ENCODE data around the gene BACE1.
"Not testable (repeated sequence)": the region's sequence is repeated elsewhere in the genome, so short reads cannot be mapped to it uniquely, and the experiment has no call there.

The BACE1 gene

DNA sequence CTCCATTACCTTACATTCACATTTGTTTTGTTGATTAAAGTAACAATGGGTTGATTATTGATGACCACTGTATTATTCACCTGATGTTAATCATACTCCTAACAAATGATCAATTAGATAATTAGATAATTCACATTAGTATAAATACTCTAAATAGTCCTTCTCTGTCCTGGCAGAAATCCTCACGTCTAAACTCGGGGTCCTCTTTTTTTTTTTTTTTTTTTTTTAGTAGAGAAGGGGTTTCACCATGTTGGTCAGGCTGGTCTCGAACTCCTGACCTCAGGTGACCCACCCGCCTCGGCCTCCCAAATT, 11.2 kb upstream of the BACE1 start:
- not testable (repeated sequence) for H3K27me3 Mint-ChIP-seq; H3K27ac Mint-ChIP-seq (ENCODE audit: low read depth); H3K36me3 Mint-ChIP-seq (ENCODE audit: insufficient read depth); H3K9me3 Mint-ChIP-seq; ATAC-seq (replicated peaks; ENCODE audit: extremely low read depth, poor library complexity, severe bottlenecking); H3K4me3 Mint-ChIP-seq; DNase-seq (ENCODE audit: low spot score in 2 of 2)
- peaks cover 17% of the 10 kb centered on the region for H3K4me1 Mint-ChIP-seq

GRCh38 chr11:117319214-117319840, 3.3 kb upstream of the BACE1 start:
- Mint-ChIP-seq H3K4me3 (no peak overlapping the region), H3K9me3 (no peaks in the 10 kb centered on the region), H3K36me3 (ENCODE audit: insufficient read depth) (no peaks in the 10 kb centered on the region), H3K27ac (ENCODE audit: low read depth) (no peak overlapping the region), H3K27me3 (peaks cover 33% of the 10 kb centered on the region), H3K4me1 (peaks cover 10% of the 10 kb centered on the region)
- DNase-seq (ENCODE audit: low spot score in 2 of 2) (no peak), ATAC-seq (replicated peaks; ENCODE audit: extremely low read depth, poor library complexity, severe bottlenecking) (no peak)

DNA sequence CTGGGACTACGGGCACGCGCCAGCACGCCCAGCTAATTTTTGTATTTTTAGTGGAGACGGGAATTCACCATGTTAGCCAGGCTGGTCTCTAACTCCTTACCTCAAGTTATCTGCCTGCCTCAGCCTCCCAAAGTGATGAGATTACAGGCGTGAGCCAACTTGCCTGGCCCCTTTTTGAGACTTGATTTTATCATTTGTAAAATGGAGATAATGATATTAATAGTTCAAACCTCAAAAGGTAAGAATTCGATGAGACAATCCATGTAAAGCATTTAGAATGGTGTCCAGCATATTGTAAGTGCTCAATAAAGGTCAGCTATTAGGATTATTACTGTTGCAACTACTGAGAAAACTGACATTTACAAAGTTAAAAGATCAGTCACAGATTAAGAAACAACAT, 2.7 kb upstream of the BACE1 start:
- Mint-ChIP-seq H3K36me3 (ENCODE audit: insufficient read depth) (peaks cover under 1% of the 10 kb centered on the region), H3K4me3 (no peak overlapping the region), H3K27ac (ENCODE audit: low read depth) (no peak overlapping the region), H3K9me3 (no peaks in the 10 kb centered on the region), H3K27me3 (peaks cover 39% of the 10 kb centered on the region), H3K4me1 (peaks cover 12% of the 10 kb centered on the region)
- DNase-seq (ENCODE audit: low spot score in 2 of 2) (no peak), ATAC-seq (replicated peaks; ENCODE audit: extremely low read depth, poor library complexity, severe bottlenecking) (no peak)

DNA sequence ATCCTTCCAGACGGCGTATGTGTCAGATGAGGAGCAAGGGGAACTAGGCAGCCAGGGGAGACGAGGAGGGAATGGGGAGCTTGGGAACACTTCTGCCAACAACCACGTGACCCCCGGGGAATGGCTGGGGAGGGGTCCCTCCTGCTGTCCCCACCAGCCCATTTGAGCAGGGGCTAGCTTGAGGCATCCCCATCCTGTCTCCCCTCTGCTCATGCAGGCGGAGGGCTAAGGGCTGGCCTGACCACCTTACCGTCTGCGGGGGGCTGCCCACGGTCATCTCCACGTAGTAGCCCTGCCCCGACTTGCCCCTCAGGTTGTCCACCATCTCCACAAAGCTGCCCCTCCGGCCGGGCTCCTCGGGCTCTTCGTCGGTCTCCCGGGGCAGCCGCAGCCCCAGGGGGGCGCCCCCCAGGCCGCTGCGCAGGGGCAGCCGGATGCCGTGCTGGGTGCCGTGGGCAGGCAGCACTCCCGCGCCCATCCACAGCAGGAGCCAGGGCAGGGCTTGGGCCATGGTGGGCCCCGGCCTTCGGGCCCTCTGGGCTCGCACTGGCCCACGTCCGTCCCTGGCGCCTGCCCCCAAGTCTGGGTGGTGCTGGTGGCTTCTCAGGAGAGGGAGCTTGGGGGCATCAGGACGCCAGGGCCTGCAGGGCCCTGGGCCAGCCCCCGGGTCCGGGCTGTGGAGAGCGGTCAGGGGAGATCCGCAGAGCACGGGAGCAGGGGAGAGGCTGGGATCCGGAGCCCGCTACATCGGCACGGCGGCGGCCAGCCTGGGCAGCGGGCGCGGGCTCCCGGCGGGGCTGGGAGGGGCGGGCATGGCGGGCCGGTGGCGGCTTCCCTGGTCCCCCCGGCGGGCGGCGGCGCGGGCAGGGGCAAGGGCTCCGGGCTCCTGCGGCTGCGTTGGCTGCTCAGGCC, 515 bp downstream of the BACE1 start:
- peak overlapping the region; percentile 62 for H3K4me3 Mint-ChIP-seq
- ATAC-seq (replicated peaks; ENCODE audit: extremely low read depth, poor library complexity, severe bottlenecking) (peak; percentile 64), DNase-seq (ENCODE audit: low spot score in 2 of 2) (no peak)
- peaks cover 57% of the 10 kb centered on the region for H3K27me3 Mint-ChIP-seq
- peaks cover 12% of the 10 kb centered on the region for H3K4me1 Mint-ChIP-seq
- H3K36me3 Mint-ChIP-seq (ENCODE audit: insufficient read depth): peaks cover 2% of the 10 kb centered on the region
- H3K9me3 Mint-ChIP-seq: no peaks in the 10 kb centered on the region
- no peak overlapping the region for H3K27ac Mint-ChIP-seq (ENCODE audit: low read depth)

- Mint-ChIP-seq H3K27ac (ENCODE audit: low read depth) (no peak overlapping the region), H3K9me3 (no peaks in the 10 kb centered on the region), H3K27me3 (peaks cover 57% of the 10 kb centered on the region), H3K4me1 (peaks cover 12% of the 10 kb centered on the region), H3K4me3 (peak overlapping the region; percentile 62), H3K36me3 (ENCODE audit: insufficient read depth) (peaks cover 2% of the 10 kb centered on the region)
- no peak for DNase-seq (ENCODE audit: low spot score in 2 of 2)
- no peak for ATAC-seq (replicated peaks; ENCODE audit: extremely low read depth, poor library complexity, severe bottlenecking)
Measured at GRCh38 chr11:117314840-117315239, 1.2 kb downstream of the BACE1 start.

DNA sequence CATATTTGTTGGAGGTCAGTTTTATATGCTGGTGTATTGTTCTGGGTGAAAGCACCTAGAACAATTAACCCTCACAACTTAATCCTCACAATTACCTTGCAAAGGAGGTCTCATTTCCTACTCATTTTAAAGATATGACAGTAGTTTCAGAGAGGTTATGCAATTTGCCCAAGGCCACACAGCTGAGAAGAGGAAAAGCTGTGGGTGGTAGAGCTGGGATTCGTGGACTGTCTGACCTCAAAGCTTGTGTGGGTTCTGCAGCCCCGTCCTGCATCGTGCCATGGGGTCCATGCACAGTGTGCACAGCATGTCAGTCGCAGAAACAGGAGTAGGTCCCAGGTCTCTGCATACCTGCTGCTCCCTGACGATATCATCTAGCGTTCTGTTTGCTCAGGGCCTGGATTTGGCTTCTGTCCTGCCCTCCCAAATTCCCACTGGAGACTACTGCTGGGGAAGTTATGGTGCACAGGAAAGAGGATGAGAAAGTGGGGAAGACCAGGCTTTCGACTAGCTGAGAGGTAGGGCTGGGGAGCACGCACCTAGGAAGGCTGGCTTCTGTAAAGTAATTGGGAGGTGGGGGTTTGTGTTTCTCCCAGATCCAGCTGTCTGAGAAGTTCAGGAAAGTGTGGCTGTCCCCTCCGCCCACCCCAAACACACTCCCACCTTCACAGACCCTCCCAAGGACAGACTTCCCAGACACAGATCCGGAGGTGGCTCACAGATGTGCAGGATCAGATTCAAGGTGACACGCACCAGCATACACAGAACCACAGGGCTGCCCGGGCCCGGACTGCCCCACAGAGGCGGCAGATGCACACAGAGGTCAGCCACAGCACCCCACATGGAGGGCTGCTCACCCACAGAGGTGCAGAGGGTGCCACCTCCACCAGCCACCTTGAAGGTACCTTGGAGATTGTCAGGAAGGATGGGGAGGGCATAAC, 2.0 kb downstream of the BACE1 start:
- peaks cover 12% of the 10 kb centered on the region for H3K4me1 Mint-ChIP-seq
- H3K27me3 Mint-ChIP-seq: peaks cover 63% of the 10 kb centered on the region
- no peak for ATAC-seq (replicated peaks; ENCODE audit: extremely low read depth, poor library complexity, severe bottlenecking)
- H3K4me3 Mint-ChIP-seq: peak overlapping the region; percentile 62
- H3K9me3 Mint-ChIP-seq: no peaks in the 10 kb centered on the region
- H3K36me3 Mint-ChIP-seq (ENCODE audit: insufficient read depth): peaks cover 2% of the 10 kb centered on the region
- DNase-seq (ENCODE audit: low spot score in 2 of 2): no peak
- no peak overlapping the region for H3K27ac Mint-ChIP-seq (ENCODE audit: low read depth)

DNA sequence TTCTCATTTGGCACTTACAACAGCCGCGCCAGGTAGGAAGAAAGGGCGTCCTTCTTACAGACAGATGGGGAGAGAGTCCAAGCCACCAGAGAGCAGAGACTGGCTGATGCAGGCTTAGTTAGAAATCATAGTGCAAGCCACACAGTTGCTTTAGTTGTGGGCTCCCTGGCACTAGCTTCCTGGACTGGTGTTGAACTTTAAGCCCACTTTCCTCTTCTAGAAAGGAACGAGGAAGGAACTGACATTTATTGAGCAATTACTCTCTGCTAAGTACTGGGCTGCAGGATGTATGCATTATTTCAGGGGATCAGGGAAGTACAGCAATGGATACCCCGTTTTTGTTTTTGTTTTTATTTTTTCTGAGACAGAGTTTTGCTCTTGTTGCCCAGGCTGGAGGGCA, 3.0 kb downstream of the BACE1 start:
- peaks cover 72% of the 10 kb centered on the region for H3K27me3 Mint-ChIP-seq
- no peak overlapping the region for H3K4me3 Mint-ChIP-seq
- peaks cover 2% of the 10 kb centered on the region for H3K36me3 Mint-ChIP-seq (ENCODE audit: insufficient read depth)

GRCh38 chr11:117309310-117309709, 6.7 kb downstream of the BACE1 start:
- Mint-ChIP-seq H3K36me3 (ENCODE audit: insufficient read depth) (peaks cover 2% of the 10 kb centered on the region), H3K4me1 (peaks cover 2% of the 10 kb centered on the region), H3K27me3 (peaks cover 45% of the 10 kb centered on the region), H3K27ac (ENCODE audit: low read depth) (no peak overlapping the region), H3K9me3 (no peaks in the 10 kb centered on the region), H3K4me3 (no peak overlapping the region)
- ATAC-seq (replicated peaks; ENCODE audit: extremely low read depth, poor library complexity, severe bottlenecking) (no peak), DNase-seq (ENCODE audit: low spot score in 2 of 2) (no peak)

More for the DNA sequence above, 3.0 kb downstream of the BACE1 start:
- DNase-seq (ENCODE audit: low spot score in 2 of 2) (no peak), ATAC-seq (replicated peaks; ENCODE audit: extremely low read depth, poor library complexity, severe bottlenecking) (no peak)
- Mint-ChIP-seq H3K4me1 (peaks cover 12% of the 10 kb centered on the region), H3K9me3 (no peaks in the 10 kb centered on the region), H3K27ac (ENCODE audit: low read depth) (no peak overlapping the region)

DNA sequence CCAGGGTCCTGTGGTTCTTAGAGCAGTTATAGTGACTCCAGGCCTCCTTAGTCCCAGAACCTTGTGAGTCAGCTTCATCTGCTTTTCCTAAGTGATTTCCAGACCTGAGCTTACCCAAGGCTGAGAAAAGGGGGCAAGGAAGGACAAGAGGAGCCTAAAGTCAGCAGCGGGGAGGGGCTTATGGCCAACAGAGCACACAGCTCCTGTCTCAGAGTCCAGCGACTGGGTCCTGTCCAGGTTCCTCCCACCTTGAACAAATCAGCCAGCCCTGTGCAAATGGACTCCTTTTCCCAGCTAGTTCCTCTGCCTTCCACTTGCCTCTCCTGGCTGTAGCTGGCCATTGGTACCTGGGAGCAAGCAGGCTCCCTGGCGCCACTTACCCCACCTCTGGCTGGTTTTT, 10.9 kb downstream of the BACE1 start:
- no peaks in the 10 kb centered on the region for H3K9me3 Mint-ChIP-seq
- H3K27me3 Mint-ChIP-seq: peaks cover 32% of the 10 kb centered on the region
- H3K4me3 Mint-ChIP-seq: no peak overlapping the region
- H3K4me1 Mint-ChIP-seq: peaks cover 4% of the 10 kb centered on the region
- no peak overlapping the region for H3K27ac Mint-ChIP-seq (ENCODE audit: low read depth)
- DNase-seq (ENCODE audit: low spot score in 2 of 2) (no peak), ATAC-seq (replicated peaks; ENCODE audit: extremely low read depth, poor library complexity, severe bottlenecking) (no peak)
- no peaks in the 10 kb centered on the region for H3K36me3 Mint-ChIP-seq (ENCODE audit: insufficient read depth)

GRCh38 chr11:117303646-117304315, 12.3 kb downstream of the BACE1 start:
- H3K27me3 Mint-ChIP-seq: peaks cover 23% of the 10 kb centered on the region
- H3K27ac Mint-ChIP-seq (ENCODE audit: low read depth): no peak overlapping the region
- DNase-seq (ENCODE audit: low spot score in 2 of 2) (no peak), ATAC-seq (replicated peaks; ENCODE audit: extremely low read depth, poor library complexity, severe bottlenecking) (no peak)
- H3K4me1 Mint-ChIP-seq: peaks cover 4% of the 10 kb centered on the region
- H3K36me3 Mint-ChIP-seq (ENCODE audit: insufficient read depth): no peaks in the 10 kb centered on the region
- no peak overlapping the region for H3K4me3 Mint-ChIP-seq
- no peaks in the 10 kb centered on the region for H3K9me3 Mint-ChIP-seq

DNA sequence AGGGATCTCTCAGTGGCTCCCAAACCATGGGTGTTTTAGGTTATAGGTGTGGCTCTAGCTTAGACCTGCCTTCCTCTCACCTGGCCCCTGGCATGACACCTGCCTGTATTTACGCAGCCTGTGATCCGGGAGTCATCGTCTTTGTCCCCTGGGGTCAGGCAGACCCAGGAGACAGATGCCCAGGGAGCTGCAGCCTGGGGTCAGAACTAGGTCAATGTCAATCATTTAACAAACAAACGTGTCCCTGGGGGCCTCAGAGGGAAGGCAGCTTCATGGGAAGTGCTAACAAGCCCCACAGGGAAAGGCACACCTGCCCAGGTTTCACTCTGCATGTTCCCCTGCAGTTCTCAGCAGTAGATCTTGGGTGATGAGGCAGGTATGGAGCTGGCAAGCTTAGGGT, 13.0 kb downstream of the BACE1 start:
- DNase-seq (ENCODE audit: low spot score in 2 of 2) (no peak), ATAC-seq (replicated peaks; ENCODE audit: extremely low read depth, poor library complexity, severe bottlenecking) (no peak)
- Mint-ChIP-seq H3K9me3 (no peaks in the 10 kb centered on the region), H3K27ac (ENCODE audit: low read depth) (no peak overlapping the region), H3K36me3 (ENCODE audit: insufficient read depth) (no peaks in the 10 kb centered on the region), H3K4me3 (no peak overlapping the region), H3K27me3 (peaks cover 16% of the 10 kb centered on the region), H3K4me1 (peaks cover 4% of the 10 kb centered on the region)

- H3K36me3 Mint-ChIP-seq (ENCODE audit: insufficient read depth): no peaks in the 10 kb centered on the region
- no peak overlapping the region for H3K27ac Mint-ChIP-seq (ENCODE audit: low read depth)
- H3K4me1 Mint-ChIP-seq: peaks cover 4% of the 10 kb centered on the region
- no peak for ATAC-seq (replicated peaks; ENCODE audit: extremely low read depth, poor library complexity, severe bottlenecking)
- no peak overlapping the region for H3K4me3 Mint-ChIP-seq
- no peak for DNase-seq (ENCODE audit: low spot score in 2 of 2)
- no peaks in the 10 kb centered on the region for H3K9me3 Mint-ChIP-seq
- H3K27me3 Mint-ChIP-seq: peaks cover 11% of the 10 kb centered on the region
Measured at GRCh38 chr11:117302228-117302627, 13.8 kb downstream of the BACE1 start.
